ENCODE measurements around the gene KIF26B.

KIF26B gene

DNA sequence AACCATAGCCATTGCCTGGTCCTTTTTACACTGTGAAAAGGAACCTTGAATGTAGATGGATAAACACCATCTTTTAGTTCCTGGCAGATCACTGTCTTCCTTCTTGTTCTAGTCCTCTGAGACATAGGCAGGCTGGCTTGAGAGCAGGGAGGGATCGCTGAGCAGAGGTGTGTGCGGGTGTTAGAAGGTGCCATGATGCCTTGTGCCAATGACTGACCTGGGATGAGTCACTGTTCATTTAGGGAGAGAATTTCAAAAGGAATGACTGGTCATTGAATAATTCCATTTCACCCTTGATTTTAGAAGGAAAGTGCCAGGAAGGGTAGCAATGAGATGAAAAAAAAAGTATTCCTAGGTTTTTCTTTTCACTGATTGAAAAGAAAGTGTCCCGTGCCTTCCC is 383.9 kb downstream of the KIF26B start:
- no peak for DNase-seq

DNA sequence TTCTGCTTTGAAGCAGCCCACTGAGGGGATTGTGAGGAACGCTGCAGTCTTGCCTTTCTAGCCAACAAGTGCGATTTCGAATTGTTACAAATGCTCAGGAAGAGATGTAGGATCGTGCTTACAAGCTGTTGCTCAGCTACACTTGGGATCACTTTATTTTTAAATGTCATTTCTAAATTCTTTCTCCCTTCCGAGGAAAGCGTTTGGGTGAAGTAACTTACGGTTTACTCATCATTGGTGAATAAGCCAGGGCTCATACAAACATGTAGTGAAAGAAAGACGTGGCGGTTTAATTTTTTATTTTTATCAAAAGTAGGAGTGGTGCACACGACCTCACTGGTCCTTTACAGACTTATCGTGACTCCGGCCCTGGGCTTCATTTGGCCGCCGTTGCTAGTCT is 386.6 kb downstream of the KIF26B start:
- DNase-seq = no peak

DNA sequence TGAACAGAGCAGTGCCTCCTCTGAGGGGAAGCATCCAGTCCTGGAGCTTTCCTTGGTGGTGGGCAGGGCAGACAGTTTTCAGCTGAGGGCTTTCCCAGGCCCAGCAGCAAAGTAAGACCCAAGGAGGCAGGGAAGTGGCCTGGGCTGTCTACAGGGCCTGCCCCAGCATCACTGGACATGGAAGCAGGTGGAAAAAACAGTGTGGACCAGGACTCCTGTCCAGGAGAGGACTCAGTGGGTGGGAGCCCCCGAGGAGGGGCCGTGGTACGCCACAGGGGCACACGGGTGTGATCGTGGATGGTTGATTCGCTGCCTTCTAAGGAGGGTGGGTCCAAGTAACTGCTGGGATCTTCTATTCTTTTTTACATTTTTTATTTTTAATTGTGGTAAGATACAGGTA is 387.6 kb downstream of the KIF26B start:
- DNase-seq = no peak

GRCh38 chr1:245544236-245544635 is 389.5 kb downstream of the KIF26B start:
- DNase-seq = no peak

GRCh38 chr1:245546875-245547274 is 392.1 kb downstream of the KIF26B start:
- DNase-seq = no peak

GRCh38 chr1:245549996-245550719 is 395.4 kb downstream of the KIF26B start:
- no peak for DNase-seq

GRCh38 chr1:245550720-245551043 is 395.9 kb downstream of the KIF26B start:
- no peak for DNase-seq

DNA sequence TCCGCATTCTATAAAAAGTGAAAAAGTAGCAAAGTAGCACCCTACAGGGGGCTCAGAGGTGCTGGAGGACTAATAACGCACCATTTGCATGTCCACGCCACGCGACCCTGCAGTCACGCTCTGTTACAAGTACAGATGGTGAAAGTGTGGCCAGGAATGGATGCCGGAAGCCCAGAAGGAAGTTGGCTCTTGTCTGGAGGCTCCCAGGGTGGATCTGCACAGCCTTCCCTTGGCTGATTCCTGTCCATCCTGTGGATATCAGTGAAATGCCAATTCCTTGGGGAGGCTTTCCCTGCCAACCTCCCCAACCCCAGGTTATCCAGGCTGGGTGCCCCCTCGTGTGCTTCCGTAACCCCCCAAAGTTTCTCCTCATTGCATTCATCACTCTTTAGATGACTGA is 396.8 kb downstream of the KIF26B start:
- DNase-seq = no peak

DNA sequence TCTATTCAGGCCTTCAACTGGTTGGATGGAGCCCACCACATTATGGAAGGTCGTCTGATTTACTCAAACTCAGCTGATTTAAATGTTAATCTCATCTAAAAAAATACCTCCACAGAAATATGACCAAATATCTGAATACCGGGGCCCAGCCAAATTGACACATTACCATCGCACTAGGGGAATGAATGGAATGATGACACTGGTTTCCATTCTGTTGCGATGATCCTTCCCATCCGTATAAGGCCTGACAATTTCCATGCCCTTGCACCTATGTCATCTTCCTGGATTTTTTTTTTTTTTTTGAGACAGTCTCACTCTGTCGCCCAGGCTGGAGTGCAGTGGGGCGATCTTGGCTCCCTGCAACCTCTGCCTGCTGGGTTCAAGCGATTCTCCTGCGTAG is 397.5 kb downstream of the KIF26B start:
- no peak for DNase-seq

DNA sequence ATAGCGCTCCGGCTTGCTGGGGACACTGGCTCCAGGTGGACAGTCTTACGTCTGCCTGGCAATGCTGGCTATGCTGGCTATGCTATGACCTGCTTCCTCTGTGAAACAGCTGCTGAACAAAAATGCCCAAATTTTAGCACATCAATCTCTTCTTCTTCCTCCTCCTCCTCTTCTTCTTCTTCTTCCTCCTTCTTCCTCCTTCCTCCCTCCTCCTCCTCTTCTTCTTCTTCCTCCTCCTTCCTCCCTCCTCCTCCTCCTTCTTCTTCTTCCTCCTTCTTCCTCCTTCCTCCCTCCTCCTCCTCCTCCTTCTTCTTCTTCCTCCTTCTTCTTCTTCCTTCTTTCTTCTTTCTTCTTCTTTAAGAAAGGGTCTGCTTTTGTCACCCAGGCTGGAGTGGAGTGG is 401.3 kb downstream of the KIF26B start:
- DNase-seq = no peak

DNA sequence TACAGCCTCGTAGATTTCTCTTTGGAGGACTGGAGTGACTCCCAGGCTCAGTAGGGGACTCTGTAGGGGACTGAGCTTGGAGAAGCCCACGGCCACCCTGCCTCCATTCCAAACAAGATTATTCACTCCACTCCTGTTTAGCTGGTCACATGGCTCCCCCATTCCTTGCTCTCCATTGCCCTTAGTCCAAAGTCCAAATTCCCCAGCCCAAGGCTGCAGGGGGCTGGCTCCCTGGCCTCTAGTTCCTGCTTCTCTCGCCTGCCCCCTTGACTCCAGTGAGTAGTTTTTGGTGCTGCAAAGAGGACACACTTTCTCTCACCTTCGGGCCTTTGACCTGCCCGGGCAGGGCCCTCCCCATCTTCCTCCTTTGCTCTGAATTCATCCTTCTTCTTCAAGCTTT is 403.3 kb downstream of the KIF26B start:
- no peak for DNase-seq

- no peak for DNase-seq
Measured at GRCh38 chr1:245560316-245560859, 405.6 kb downstream of the KIF26B start.

- no peak for DNase-seq
Measured at GRCh38 chr1:245561665-245562234, 407.0 kb downstream of the KIF26B start.

- DNase-seq = no peak
Measured at GRCh38 chr1:245566134-245566533, 411.3 kb downstream of the KIF26B start.

GRCh38 chr1:245566952-245567351 is 412.2 kb downstream of the KIF26B start:
- no peak for DNase-seq

- no peak for DNase-seq
Measured at GRCh38 chr1:245571815-245572294, 417.1 kb downstream of the KIF26B start.

DNA sequence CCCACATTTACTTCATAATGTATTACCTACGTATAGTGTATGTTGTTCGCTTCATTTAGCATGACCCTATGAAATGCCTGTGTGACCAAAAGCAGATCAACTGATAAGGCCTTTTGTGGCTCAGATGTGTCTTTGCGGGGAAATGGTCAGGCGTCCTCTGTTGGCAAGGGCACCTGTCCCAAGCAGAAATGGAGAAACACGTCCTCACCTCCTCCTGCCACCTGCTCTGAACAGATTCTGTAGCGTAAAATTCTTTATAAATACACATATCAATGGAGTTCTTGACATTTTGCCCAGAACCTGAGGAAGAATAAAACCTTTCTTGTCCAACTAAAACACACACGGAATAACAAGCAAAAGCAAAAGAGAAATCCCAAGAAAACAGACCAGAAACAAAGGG is 417.9 kb downstream of the KIF26B start:
- no peak for DNase-seq

- DNase-seq = no peak
Measured at GRCh38 chr1:245575710-245576109, 420.9 kb downstream of the KIF26B start.

DNA sequence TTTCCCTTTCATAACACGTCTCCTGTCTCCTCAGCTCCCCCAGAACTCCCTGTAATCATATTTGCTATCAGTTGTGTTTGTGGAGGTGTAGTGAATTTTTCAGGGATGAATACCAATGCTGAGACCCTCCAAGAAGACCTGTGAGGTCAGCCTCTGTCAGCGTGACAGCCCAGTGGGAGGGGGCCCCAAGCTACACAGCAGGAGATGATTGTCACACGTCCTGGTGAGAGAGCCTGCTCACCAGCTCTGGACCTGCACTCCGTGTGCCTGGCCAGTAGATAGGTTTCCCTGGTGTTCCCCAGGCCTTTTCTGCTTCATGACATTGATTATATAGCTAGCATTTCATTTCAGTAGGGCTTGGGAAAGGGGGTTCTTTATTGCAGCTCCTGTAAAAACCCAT is 421.5 kb downstream of the KIF26B start:
- no peak for DNase-seq

GRCh38 chr1:245577191-245578157 is 422.7 kb downstream of the KIF26B start:
- DNase-seq = no peak

GRCh38 chr1:245578308-245578707 is 423.5 kb downstream of the KIF26B start:
- no peak for DNase-seq

- DNase-seq = no peak
Measured at GRCh38 chr1:245578771-245579170, 424.0 kb downstream of the KIF26B start.

DNA sequence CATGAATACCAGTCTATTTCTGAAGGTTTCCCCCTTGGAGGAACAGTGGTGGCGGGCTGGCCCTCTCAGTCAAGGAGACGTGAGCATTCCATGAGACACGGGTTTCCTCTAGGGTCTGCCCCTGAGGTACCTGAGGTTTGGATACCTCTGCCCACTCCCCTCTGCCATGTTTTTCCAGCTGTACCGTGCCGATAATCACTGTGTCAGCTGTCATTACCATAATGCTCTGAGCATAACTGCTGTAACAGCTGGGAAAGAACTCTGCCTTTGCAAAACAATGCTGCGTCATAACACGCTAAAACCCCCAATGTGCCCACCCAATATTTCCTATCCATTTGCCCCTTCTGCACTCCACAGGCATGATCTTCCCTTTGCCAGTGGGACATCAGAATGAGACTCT is 425.1 kb downstream of the KIF26B start:
- DNase-seq = no peak

DNA sequence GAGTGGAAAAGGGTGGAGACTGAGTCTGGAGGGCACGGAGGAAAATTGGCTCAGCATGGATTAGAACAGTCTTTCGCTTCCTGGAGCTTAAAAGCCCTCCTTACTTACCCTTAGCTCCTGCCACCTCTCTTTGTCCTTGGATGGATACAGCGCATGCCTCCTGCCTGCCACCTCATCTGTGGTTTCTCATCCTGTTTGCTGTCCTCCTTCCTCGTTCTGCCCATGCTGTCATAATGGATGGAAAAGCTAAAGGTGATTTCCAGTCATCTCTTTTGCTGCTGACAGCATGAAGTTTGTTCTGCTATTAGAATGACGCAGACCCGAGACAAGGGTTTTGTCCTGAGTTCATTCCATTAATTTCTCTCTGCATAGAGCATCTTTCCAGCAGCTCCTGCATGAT is 425.9 kb downstream of the KIF26B start:
- DNase-seq = no peak
